K562 (cell line): ENCODE results near the gene SCYL2. TPM values are rescaled to one million over a fixed set of nuclear protein-coding genes. Genes with fewer than 3 reads are reported as not detected.
A peak's percentile ranks its signal among the peaks of the same experiment; 100 is the strongest.

Experiments used
- ATAC-seq: fragments of 200-7000 bp; cut with Tn5 transposase; 3 replicates; pipeline ENCODE4 v1.9.1; 2020; ENCODE audit warnings: moderate library complexity
- BruUV-seq: library from RNA; stranded (reverse); fragments of 400-500 nt; replicated peaks from 2 replicates; lab custom pipeline; 2021; lab: Mats Ljungman, UMichigan
- CTCF ChIA-PET: fragments of 300-600 bp; formaldehyde crosslinking; extraction: SDS; loops from one replicate; lab custom pipeline; 2021; ENCODE audit warnings: low intra/inter-chr PET ratio; lab: Yijun Ruan, JAX
- POLR2A ChIA-PET: fragments of 300-600, 350-650 bp; sonication (Branson Sonifier 250); formaldehyde crosslinking; extraction: SDS; loops from one replicate; lab custom pipeline; 2021; ENCODE audit warnings: antibody characterized with exemption, inconsistent platforms; lab: Yijun Ruan, JAX
- DNase-seq, 4 experiments: peaks; one replicate each; pipeline versions ENCODE4 v3.0.0 to v3.0.0-alpha.2; 2011 to 2018; ENCODE audit warnings: low spot score in 3 of 4, mixed read lengths in 3 of 4; ENCODE audit errors: extremely low read depth in 1 of 4
- FAIRE-seq: peaks from 2 replicates; lab custom pipeline; 2011; peaks lifted over from hg19 to GRCh38; lab: Jason Lieb, UNC
- H2AFZ ChIP-seq: 2 replicates; pipeline ENCODE4 v1.6.0; 2011; ENCODE audit warnings: low read depth, low read length, control low read depth, inconsistent platforms
- H3K27ac ChIP-seq: fragments of 200-600 bp; 3 replicates; pipeline ENCODE4 v1.8.0; 2011; ENCODE audit warnings: low read depth, mild to moderate bottlenecking, control low read depth, inconsistent platforms, low read length, moderate library complexity, mixed read lengths; ENCODE audit errors: extremely low read depth
- H3K27me3 ChIP-seq, 2 experiments: fragments of 300-600 bp in 1 of 2; 2 replicates in 1 of 2; 3 replicates in 1 of 2; pipeline versions ENCODE4 v1.6.0 to v1.8.0; 2011; ENCODE audit warnings: inconsistent platforms in 2 of 2, low read length in 2 of 2, mild to moderate bottlenecking in 1 of 2, mixed read lengths in 1 of 2, moderate library complexity in 1 of 2; ENCODE audit not compliant: control insufficient read depth in 2 of 2, insufficient read depth in 2 of 2
- H3K36me3 ChIP-seq: fragments of 300-600 bp; 3 replicates; pipeline ENCODE4 v1.8.0; 2011; ENCODE audit warnings: mild to moderate bottlenecking, low read length, inconsistent platforms; ENCODE audit not compliant: control insufficient read depth, insufficient read depth
- H3K4me1 ChIP-seq, 2 experiments: fragments of 200-600 bp in 1 of 2; replicated peaks in 1 of 2; 2 replicates in 1 of 2; 3 replicates in 1 of 2; pipeline versions ENCODE4 v1.5.1 to v1.8.0; 2011; ENCODE audit warnings: inconsistent platforms in 2 of 2, low read length in 2 of 2, mild to moderate bottlenecking in 1 of 2, mixed read lengths in 1 of 2, moderate library complexity in 1 of 2; ENCODE audit not compliant: control insufficient read depth in 2 of 2, insufficient read depth in 2 of 2
- H3K4me2 ChIP-seq: 2 replicates; pipeline ENCODE4 v1.6.1; 2011; ENCODE audit warnings: low read length, control low read depth, inconsistent platforms, mixed read lengths; ENCODE audit not compliant: insufficient read depth
- H3K4me3 ChIP-seq: fragments of 200-600 bp; sonication (generic), shearing (Covaris generic); 2 replicates; pipeline ENCODE4 v1.5.1; 2016; ENCODE audit warnings: control low read depth, inconsistent platforms
- H3K79me2 ChIP-seq: fragments of 200-600 bp; 3 replicates; pipeline ENCODE4 v1.8.0; 2011; ENCODE audit warnings: low read length, inconsistent platforms; ENCODE audit not compliant: control insufficient read depth, insufficient read depth
- H3K9ac ChIP-seq, 2 experiments: 2 replicates each; pipeline versions ENCODE4 v1.6.0 to v1.6.1; 2011; ENCODE audit warnings: low read depth in 2 of 2, low read length in 2 of 2, control low read depth in 1 of 2, inconsistent platforms in 1 of 2, mild to moderate bottlenecking in 1 of 2, mixed read lengths in 1 of 2; ENCODE audit not compliant: insufficient read depth in 1 of 2
- H3K9me1 ChIP-seq: one replicate; pipeline ENCODE4 v1.6.0; 2011; ENCODE audit warnings: inconsistent platforms, mild to moderate bottlenecking, low read length, moderate library complexity; ENCODE audit not compliant: control insufficient read depth, insufficient read depth
- H3K9me3 ChIP-seq: replicated peaks from 2 replicates; pipeline ENCODE4 v1.5.1; 2011; ENCODE audit warnings: low read depth, low read length, inconsistent platforms; ENCODE audit not compliant: control insufficient read depth, insufficient read depth
- H4K20me1 ChIP-seq: replicated peaks from 2 replicates; pipeline ENCODE4 v1.6.1; 2011; ENCODE audit warnings: low read length, inconsistent platforms, mixed read lengths; ENCODE audit not compliant: control insufficient read depth, insufficient read depth
- MYNN ChIP-seq, 2 experiments: sonication (generic); formaldehyde crosslinking in 1 of 2; IDR thresholded peaks; 2 replicates each; pipeline versions ENCODE4 v1.5.0 to v1.6.1; 2016 to 2020; ENCODE audit warnings: antibody characterized with exemption in 1 of 2, missing genetic modification reagents in 1 of 2
- RBBP5 ChIP-seq: fragments of 200-600 bp; sonication (generic); IDR thresholded peaks from 2 replicates; pipeline ENCODE4 v1.6.1; 2012; ENCODE audit warnings: borderline replicate concordance, mild to moderate bottlenecking, low read length, control low read depth, inconsistent platforms; ENCODE audit not compliant: insufficient read depth, poor library complexity, severe bottlenecking
- RFX7 ChIP-seq: fragments of 250-450 bp; sonication (Bioruptor Pico); IDR thresholded peaks from 2 replicates; pipeline ENCODE4 v1.5.1; 2021; ENCODE audit warnings: mild to moderate bottlenecking
- SIRT6 ChIP-seq: IDR thresholded peaks from one replicate; pipeline ENCODE4 v1.6.1; 2012; ENCODE audit warnings: low read depth, mild to moderate bottlenecking, control low read depth, inconsistent platforms, low read length, moderate library complexity
- TAF7 ChIP-seq: fragments of 450-650 bp; IDR thresholded peaks from 2 replicates; pipeline ENCODE4 v1.6.1; 2016; ENCODE audit warnings: missing genetic modification characterization, missing compliant biosample characterization
- TARDBP ChIP-seq: fragments of 450-650 bp; IDR thresholded peaks from 2 replicates; pipeline ENCODE4 v1.6.1; 2016
- ZNF23 ChIP-seq: fragments of 250-450 bp; sonication (Bioruptor Pico); IDR thresholded peaks from 2 replicates; pipeline ENCODE4 v1.4.0; 2020; ENCODE audit warnings: mild to moderate bottlenecking
- WGBS: fragments of 100-300 bp; shearing (Covaris generic); methylation state at CpG from one replicate; pipeline ENCODE4 v1.1.6; 2016; ENCODE audit warnings: low coverage, mixed read lengths; ENCODE audit not compliant: insufficient coverage; ENCODE audit errors: missing lambda C conversion rate; 5-methylcytosine and 5-hydroxymethylcytosine counted together
- in situ Hi-C: fragments of 300-500 bp; cut with MboI; formaldehyde crosslinking; loops from 4 replicates; pipeline ENCODE4 v1.15.0; 2018; ENCODE audit warnings: inconsistent platforms, mixed read lengths
- intact Hi-C: fragments of 100-400 bp; cut with micrococcal nuclease; formaldehyde crosslinking; loops from 2 replicates; pipeline ENCODE4 v1.14.2; 2022
- polyA plus RNA-seq, 8 experiments: library from polyadenylated mRNA; depleted of rRNA in 4 of 8; stranded (reverse) in 5 of 8; unstranded in 3 of 8; fragments of >200 nt; fragmentation: Nextera tagmentation in 2 of 8; fragmentation: Illumina TruSeq in 1 of 8; extraction: Ambion mirVana in 2 of 8; extraction: Trizol in 1 of 8; gene quantifications; 2 replicates each; pipeline versions ENCODE4 v1.2.1 to v1.2.3, GENCODE V29; 2011 to 2014; ENCODE audit warnings: inconsistent platforms in 1 of 8, missing spikeins in 1 of 8
- total RNA-seq, 7 experiments: library from RNA; depleted of rRNA in 6 of 7; stranded (reverse); fragments of >200 nt in 6 of 7; fragmentation: Illumina TruSeq in 2 of 7; extraction: Trizol in 2 of 7; gene quantifications; 2 replicates each; pipeline versions ENCODE4 v1.2.1 to v1.2.3, GENCODE V29; 2011 to 2021; ENCODE audit warnings: low replicate concordance in 1 of 7
- TF ChIP-seq, protein P1 (sequence below): IDR thresholded peaks from 3 replicates; pipeline ENCODE4 v1.6.1; 2011; ENCODE audit warnings: borderline replicate concordance, mild to moderate bottlenecking; ENCODE audit not compliant: insufficient read length, insufficient read depth
- TF ChIP-seq, protein P2 (sequence below): fragments of 250-450 bp; sonication (Bioruptor Pico); IDR thresholded peaks from 2 replicates; pipeline ENCODE4 v1.8.0; 2021; ENCODE audit warnings: mild to moderate bottlenecking, moderate library complexity
- TF ChIP-seq, protein P3 (sequence below): fragments of 250-450 bp; sonication (Bioruptor Pico); IDR thresholded peaks from 2 replicates; pipeline ENCODE4 v1.4.0; 2020; ENCODE audit warnings: mild to moderate bottlenecking

Gene SCYL2
- total and polyA plus RNA-seq, 9 of the 15 experiments (the other 6 are each of a cell fraction or from before 2014, with no cell fraction given): 9.9 to 49.0 (median 32.9) TPM

DNA sequence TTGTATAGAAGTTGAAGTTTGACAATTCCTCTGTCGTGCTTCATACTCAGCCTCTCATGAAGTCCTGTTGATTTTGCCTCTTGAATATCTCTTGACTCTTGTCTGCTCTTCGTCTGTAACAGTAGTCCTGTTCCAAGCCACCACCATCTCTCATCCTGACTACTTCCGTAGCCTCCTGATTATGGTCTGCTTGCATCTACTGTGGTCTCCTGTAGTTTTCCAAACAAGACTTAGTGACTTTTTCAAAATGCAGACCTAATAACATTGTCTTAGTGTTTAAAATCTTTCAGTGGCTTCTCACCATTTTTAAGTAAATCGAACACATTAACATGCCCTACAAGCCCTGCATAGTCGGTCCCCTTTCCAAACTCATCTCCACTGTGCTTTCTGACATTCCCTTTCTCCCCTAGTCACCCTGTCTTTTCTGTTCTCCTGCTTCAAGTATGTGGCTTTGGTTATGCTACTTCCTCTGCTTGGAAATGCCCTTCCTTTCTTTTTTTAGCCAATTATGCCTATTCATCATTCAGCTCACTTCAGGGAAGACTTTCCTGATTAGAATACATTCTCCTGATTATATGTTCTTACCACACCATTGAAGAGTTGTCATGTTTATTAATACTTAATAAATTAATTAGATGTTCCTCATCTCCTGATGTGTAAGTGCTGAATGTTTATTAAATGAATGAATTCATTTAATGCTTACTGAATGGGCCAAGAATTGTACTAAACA is 2.0 kb downstream of the SCYL2 start (continued):
- TF ChIP-seq, protein P1, sequence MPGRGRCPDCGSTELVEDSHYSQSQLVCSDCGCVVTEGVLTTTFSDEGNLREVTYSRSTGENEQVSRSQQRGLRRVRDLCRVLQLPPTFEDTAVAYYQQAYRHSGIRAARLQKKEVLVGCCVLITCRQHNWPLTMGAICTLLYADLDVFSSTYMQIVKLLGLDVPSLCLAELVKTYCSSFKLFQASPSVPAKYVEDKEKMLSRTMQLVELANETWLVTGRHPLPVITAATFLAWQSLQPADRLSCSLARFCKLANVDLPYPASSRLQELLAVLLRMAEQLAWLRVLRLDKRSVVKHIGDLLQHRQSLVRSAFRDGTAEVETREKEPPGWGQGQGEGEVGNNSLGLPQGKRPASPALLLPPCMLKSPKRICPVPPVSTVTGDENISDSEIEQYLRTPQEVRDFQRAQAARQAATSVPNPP: no peak
- TF ChIP-seq, protein P2, sequence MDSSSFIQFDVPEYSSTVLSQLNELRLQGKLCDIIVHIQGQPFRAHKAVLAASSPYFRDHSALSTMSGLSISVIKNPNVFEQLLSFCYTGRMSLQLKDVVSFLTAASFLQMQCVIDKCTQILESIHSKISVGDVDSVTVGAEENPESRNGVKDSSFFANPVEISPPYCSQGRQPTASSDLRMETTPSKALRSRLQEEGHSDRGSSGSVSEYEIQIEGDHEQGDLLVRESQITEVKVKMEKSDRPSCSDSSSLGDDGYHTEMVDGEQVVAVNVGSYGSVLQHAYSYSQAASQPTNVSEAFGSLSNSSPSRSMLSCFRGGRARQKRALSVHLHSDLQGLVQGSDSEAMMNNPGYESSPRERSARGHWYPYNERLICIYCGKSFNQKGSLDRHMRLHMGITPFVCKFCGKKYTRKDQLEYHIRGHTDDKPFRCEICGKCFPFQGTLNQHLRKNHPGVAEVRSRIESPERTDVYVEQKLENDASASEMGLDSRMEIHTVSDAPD (CRISPR knock-in tag): no peak
- TF ChIP-seq, all 486 proteins: peak for 13

DNA sequence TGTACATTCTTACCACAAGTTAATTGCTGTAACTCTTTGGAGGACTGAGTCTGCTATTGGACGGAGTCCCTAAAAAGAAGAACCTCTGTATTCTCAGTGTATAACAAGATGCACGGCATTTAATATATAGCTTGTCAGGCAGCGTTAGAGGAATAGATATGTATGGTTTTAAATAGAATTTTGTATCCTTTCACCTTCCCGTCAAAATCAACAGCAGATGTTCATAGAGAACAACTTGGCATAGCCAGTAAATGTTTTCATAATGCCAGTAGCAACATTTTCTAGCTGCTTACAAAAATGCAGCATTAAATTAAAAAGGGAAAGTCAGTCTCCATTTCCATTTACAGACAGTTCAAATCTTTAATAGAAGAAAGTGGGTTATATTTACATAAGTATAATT is 6.8 kb downstream of the SCYL2 start:
- Histone ChIP-seq H2AFZ (no peak overlapping the region), H3K36me3 (peaks cover 6% of the 10 kb centered on the region; the same call in 1 of the 3 replicates), H3K9me3 (no peaks in the 10 kb centered on the region), H3K4me2 (peak overlapping the region; percentile 23; the same call in 1 of the 2 replicates), H3K27me3 (no peaks in the 10 kb centered on the region), H3K79me2 (peaks cover 98% of the 10 kb centered on the region), H4K20me1 (no peaks in the 10 kb centered on the region), H3K4me3 (no peak overlapping the region), H3K9me1 (no peaks in the 10 kb centered on the region), H3K9ac (peak overlapping the region in 1 of 2 experiments; percentile 30; a peak in 1 of 4 replicates), H3K4me1 (peaks cover 4 to 15% of the 10 kb centered on the region in 2 experiments; a peak in 3 of 5 replicates), H3K27ac (peak overlapping the region; percentile 5; the same call in 1 of the 3 replicates)
- ATAC-seq: peak; percentile 6; the same call in 1 of the 3 replicates
- 31% methylated on average over 4 of the region's 4 CpGs for WGBS
- intact Hi-C loops: loop anchor here (5.0 kb wide), 1 partner anchor 1424 kb away; the partner anchor contains the start of gene CHPT1
- ChIA-PET POLR2A (interaction anchor here (2.6 kb wide), 1 partner anchor 8 kb away, joined by 9 read pairs; no protein-coding TSS in a partner anchor), CTCF (no interaction called here)
- no peak for FAIRE-seq
- in situ Hi-C loops: no loop called here
- no TSS peak for BruUV-seq
- no peak for DNase-seq
- TF ChIP-seq, protein P3, sequence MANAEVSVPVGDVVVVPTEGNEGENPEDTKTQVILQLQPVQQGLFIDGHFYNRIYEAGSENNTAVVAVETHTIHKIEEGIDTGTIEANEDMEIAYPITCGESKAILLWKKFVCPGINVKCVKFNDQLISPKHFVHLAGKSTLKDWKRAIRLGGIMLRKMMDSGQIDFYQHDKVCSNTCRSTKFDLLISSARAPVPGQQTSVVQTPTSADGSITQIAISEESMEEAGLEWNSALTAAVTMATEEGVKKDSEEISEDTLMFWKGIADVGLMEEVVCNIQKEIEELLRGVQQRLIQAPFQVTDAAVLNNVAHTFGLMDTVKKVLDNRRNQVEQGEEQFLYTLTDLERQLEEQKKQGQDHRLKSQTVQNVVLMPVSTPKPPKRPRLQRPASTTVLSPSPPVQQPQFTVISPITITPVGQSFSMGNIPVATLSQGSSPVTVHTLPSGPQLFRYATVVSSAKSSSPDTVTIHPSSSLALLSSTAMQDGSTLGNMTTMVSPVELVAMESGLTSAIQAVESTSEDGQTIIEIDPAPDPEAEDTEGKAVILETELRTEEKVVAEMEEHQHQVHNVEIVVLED: no peak
- TF ChIP-seq RFX7 (CRISPR knock-in tag) (no peak), SIRT6 (no peak), TARDBP (no peak), MYNN (IDR thresholded peaks at IDR 0.05) (no peak), MYNN (CRISPR knock-in tag; IDR thresholded peaks at IDR 0.05) (no peak), ZNF23 (no peak), TAF7 (no peak), RBBP5 (no peak)
